ENCODE measurements around the gene BABAM2. TPM values are rescaled to one million over a fixed set of nuclear protein-coding genes. Genes with fewer than 3 reads are reported as not detected.

Gene BABAM2
- total RNA-seq, 2 donors from 2014 or later = 36.4 to 40.9 TPM

DNA sequence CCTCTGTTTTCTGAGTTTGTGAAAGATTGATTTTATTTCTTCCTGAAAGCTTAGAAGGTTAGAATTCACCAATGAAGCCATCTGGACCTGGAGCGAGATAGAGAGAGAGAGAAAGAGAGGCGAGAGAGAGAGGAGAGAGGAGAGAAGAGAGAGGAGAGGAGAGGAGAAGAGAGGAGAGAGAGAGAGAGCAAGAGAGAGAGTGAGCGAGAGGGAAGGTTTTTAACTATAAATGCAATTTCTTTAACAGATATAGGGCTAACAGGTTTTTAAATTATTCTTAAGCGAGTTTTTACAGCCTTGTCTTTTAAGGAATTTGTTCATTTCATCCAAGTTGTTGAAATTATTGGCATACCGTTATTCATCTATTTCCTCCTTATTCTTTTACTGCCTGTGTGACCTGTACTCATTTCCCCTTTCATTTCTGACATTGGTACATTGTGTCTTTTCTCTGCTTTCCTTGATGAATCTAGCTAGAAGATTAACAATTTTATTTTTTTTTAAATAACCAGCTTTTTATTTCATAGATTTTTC, 56.1 kb downstream of the BABAM2 start:
- H3K4me3 ChIP-seq (ENCODE audit: low read length) = no peak overlapping the region
- H3K4me3 Mint-ChIP-seq = no peak overlapping the region
- no peaks in the 10 kb centered on the region for H3K9me3 ChIP-seq (ENCODE audit: control insufficient read depth, low read length)
- TF ChIP-seq, protein P1, sequence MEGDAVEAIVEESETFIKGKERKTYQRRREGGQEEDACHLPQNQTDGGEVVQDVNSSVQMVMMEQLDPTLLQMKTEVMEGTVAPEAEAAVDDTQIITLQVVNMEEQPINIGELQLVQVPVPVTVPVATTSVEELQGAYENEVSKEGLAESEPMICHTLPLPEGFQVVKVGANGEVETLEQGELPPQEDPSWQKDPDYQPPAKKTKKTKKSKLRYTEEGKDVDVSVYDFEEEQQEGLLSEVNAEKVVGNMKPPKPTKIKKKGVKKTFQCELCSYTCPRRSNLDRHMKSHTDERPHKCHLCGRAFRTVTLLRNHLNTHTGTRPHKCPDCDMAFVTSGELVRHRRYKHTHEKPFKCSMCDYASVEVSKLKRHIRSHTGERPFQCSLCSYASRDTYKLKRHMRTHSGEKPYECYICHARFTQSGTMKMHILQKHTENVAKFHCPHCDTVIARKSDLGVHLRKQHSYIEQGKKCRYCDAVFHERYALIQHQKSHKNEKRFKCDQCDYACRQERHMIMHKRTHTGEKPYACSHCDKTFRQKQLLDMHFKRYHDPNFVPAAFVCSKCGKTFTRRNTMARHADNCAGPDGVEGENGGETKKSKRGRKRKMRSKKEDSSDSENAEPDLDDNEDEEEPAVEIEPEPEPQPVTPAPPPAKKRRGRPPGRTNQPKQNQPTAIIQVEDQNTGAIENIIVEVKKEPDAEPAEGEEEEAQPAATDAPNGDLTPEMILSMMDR (conservative IDR thresholded peaks at IDR 0.05) = no peak
- WGBS, 2 experiments (ENCODE audit: insufficient coverage in 1 of 2, insufficient read length in 1 of 2) = 89% methylated on average over 3 to 5 of the region's 5 CpGs
- no peak overlapping the region for H3K27ac ChIP-seq (ENCODE audit: low read depth, low read length)
- H3K36me3 ChIP-seq (ENCODE audit: control insufficient read depth, insufficient read depth, low read length) = no peaks in the 10 kb centered on the region
- no peak overlapping the region for H3K27ac Mint-ChIP-seq
- no peak for DNase-seq
- H3K9ac ChIP-seq (ENCODE audit: extremely low read depth, low read length, poor library complexity, severe bottlenecking) = no peak overlapping the region
- no peaks in the 10 kb centered on the region for H3K27me3 ChIP-seq (ENCODE audit: control insufficient read depth, insufficient read depth, low read length, poor library complexity, severe bottlenecking)
- H3K4me1 Mint-ChIP-seq = peaks cover 8% of the 10 kb centered on the region
- no peaks in the 10 kb centered on the region for H3K4me1 ChIP-seq (ENCODE audit: control insufficient read depth, insufficient read depth, low read length)
- H3K36me3 Mint-ChIP-seq (ENCODE audit: low read depth) = peaks cover 3% of the 10 kb centered on the region
- peaks cover 4% of the 10 kb centered on the region for H3K9me3 Mint-ChIP-seq
- H3K27me3 Mint-ChIP-seq (ENCODE audit: insufficient read depth) = peaks cover 9% of the 10 kb centered on the region

DNA sequence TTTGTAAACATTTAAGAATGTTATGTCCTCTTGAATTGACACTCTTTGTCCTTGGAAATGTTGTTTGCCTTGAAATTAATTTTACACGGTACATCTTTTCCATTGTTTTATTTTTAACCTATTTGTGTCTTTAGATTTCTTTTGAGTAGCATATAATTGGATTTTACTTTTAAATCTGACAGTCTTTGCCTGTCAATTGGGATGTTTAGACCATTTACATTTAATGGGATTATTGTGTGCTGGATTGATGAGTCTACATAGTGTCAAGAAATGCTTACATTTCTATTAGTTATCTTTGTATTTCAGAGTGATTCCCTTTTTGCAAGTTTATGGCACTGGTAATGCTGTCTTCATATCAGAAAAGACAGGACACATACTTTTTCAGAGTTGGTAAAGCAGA, 61.5 kb downstream of the BABAM2 start:
- Mint-ChIP-seq H3K4me3 (no peak overlapping the region), H3K27ac (no peak overlapping the region), H3K27me3 (ENCODE audit: insufficient read depth) (no peaks in the 10 kb centered on the region), H3K9me3 (peaks cover 9% of the 10 kb centered on the region), H3K36me3 (ENCODE audit: low read depth) (no peaks in the 10 kb centered on the region), H3K4me1 (no peaks in the 10 kb centered on the region)
- H3K36me3 ChIP-seq (ENCODE audit: control insufficient read depth, insufficient read depth, low read length) = no peaks in the 10 kb centered on the region
- H3K4me3 ChIP-seq (ENCODE audit: low read length) = no peak overlapping the region
- H3K27ac ChIP-seq (ENCODE audit: low read depth, low read length) = no peak overlapping the region
- DNase-seq = no peak
- H3K9me3 ChIP-seq (ENCODE audit: control insufficient read depth, low read length) = no peaks in the 10 kb centered on the region
- TF ChIP-seq, protein P1 (conservative IDR thresholded peaks at IDR 0.05) = no peak
- 100% methylated on average over 1 of the region's 1 CpG; no CpG with 5 or more reads in 1 of the 2 experiments for WGBS, 2 experiments (ENCODE audit: insufficient coverage in 1 of 2, insufficient read length in 1 of 2)
- no peak overlapping the region for H3K9ac ChIP-seq (ENCODE audit: extremely low read depth, low read length, poor library complexity, severe bottlenecking)
- H3K27me3 ChIP-seq (ENCODE audit: control insufficient read depth, insufficient read depth, low read length, poor library complexity, severe bottlenecking) = no peaks in the 10 kb centered on the region
- H3K4me1 ChIP-seq (ENCODE audit: control insufficient read depth, insufficient read depth, low read length) = no peaks in the 10 kb centered on the region

DNA sequence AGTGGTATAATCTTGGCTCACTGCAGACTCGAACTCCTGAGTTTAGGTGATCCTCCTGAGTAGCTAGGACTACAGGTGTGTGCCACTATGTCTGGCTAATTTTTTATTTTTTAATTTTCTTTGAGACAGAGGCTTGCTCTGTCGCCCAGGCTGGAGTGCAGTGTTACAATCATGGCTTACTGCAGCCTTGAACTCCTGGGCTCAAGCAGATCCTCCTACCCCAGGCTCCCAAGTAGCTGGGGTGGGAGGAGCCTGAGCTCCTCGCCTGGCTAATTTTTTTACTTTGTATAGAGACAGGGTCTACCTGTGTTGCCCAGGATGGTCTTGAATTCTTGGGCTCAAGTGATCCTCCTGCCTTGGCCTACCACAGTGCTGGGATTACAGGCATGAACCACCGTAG, 62.5 kb downstream of the BABAM2 start:
- Histone ChIP-seq H3K9me3 (ENCODE audit: control insufficient read depth, low read length) (no peaks in the 10 kb centered on the region), H3K36me3 (ENCODE audit: control insufficient read depth, insufficient read depth, low read length) (no peaks in the 10 kb centered on the region), H3K4me1 (ENCODE audit: control insufficient read depth, insufficient read depth, low read length) (no peaks in the 10 kb centered on the region), H3K27ac (ENCODE audit: low read depth, low read length) (no peak overlapping the region), H3K9ac (ENCODE audit: extremely low read depth, low read length, poor library complexity, severe bottlenecking) (no peak overlapping the region), H3K4me3 (ENCODE audit: low read length) (no peak overlapping the region), H3K27me3 (ENCODE audit: control insufficient read depth, insufficient read depth, low read length, poor library complexity, severe bottlenecking) (no peaks in the 10 kb centered on the region)
- Mint-ChIP-seq H3K27ac (no peak overlapping the region), H3K4me3 (no peak overlapping the region), H3K4me1 (peaks cover 2% of the 10 kb centered on the region), H3K36me3 (ENCODE audit: low read depth) (no peaks in the 10 kb centered on the region), H3K9me3 (peaks cover 9% of the 10 kb centered on the region), H3K27me3 (ENCODE audit: insufficient read depth) (no peaks in the 10 kb centered on the region)
- TF ChIP-seq, protein P1 (conservative IDR thresholded peaks at IDR 0.05) = no peak
- 87 to 88% methylated on average over 4 of the region's 4 CpGs for WGBS, 2 experiments (ENCODE audit: insufficient coverage in 1 of 2, insufficient read length in 1 of 2)
- no peak for DNase-seq

Measured in endodermal cell (in vitro differentiated cells).